ENCODE results near the gene CIB1.

Gene CIB1

DNA sequence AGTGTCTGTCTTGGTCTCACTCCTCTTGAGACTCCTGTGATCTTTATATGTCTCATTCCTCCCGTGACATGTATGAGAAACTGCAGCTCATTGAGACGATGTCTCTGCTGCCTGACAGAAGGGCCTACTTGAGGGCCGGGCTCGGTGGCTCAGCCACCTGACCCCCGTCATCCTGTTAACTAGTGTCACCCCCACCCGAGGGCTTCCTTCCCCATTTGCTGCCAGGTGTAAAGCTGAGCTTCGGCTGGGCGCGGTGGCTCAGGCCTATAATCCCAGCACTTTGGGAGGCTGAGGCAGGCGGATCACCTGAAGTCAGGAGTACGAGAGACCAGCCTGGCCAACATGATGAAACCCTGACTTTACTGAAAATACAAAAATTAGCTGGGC is 19.9 kb downstream of the CIB1 start:
- TF ChIP-seq, protein P1, sequence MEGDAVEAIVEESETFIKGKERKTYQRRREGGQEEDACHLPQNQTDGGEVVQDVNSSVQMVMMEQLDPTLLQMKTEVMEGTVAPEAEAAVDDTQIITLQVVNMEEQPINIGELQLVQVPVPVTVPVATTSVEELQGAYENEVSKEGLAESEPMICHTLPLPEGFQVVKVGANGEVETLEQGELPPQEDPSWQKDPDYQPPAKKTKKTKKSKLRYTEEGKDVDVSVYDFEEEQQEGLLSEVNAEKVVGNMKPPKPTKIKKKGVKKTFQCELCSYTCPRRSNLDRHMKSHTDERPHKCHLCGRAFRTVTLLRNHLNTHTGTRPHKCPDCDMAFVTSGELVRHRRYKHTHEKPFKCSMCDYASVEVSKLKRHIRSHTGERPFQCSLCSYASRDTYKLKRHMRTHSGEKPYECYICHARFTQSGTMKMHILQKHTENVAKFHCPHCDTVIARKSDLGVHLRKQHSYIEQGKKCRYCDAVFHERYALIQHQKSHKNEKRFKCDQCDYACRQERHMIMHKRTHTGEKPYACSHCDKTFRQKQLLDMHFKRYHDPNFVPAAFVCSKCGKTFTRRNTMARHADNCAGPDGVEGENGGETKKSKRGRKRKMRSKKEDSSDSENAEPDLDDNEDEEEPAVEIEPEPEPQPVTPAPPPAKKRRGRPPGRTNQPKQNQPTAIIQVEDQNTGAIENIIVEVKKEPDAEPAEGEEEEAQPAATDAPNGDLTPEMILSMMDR (IDR thresholded peaks at IDR 0.05; ENCODE audit: insufficient read depth, missing control alignments): no peak
- FAIRE-seq (no peak), DNase-seq (ENCODE audit: insufficient read length, low spot score) (no peak)

DNA sequence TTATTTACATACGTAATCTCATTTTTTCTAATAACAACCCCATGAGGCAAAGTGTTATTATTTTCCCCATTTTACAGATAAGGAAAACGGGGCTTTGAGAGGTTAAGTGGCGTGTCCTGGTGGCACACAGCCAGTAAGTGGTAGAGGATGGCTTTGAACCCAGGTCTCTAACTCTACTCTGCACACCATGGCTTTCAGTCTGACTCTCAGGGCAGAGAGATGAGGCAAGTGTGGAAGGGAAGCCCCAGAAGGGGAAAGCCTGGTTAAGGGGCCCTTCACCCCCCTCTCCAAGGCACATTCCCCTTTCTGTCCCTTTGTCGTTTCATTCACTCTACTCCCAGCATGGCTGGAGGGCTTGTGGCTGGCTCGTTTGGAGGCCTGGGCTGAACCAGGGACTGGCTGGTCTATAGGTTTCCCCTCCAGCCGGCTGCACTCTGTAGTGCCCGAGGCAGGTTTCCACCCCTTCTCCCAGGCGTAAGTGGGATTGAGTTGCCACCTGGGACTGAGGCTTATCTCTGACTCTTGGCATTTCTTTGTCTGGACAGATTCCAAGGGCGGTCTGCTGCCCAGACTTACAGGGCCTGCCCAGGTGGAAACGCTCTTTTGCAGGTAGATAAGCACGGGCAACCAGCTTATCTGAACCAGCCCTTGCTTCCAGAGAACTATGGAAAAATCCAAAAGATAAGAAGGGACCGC is 20.5 kb downstream of the CIB1 start:
- FAIRE-seq (no peak), DNase-seq (ENCODE audit: insufficient read length, low spot score) (peak; percentile 72)
- TF ChIP-seq, protein P1 (IDR thresholded peaks at IDR 0.05; ENCODE audit: insufficient read depth, missing control alignments): no peak

GRCh38 chr15:90212221-90213098 is 21.3 kb downstream of the CIB1 start:
- TF ChIP-seq, protein P1 (IDR thresholded peaks at IDR 0.05; ENCODE audit: insufficient read depth, missing control alignments): no peak
- DNase-seq (ENCODE audit: insufficient read length, low spot score) (no peak), FAIRE-seq (no peak)

DNA sequence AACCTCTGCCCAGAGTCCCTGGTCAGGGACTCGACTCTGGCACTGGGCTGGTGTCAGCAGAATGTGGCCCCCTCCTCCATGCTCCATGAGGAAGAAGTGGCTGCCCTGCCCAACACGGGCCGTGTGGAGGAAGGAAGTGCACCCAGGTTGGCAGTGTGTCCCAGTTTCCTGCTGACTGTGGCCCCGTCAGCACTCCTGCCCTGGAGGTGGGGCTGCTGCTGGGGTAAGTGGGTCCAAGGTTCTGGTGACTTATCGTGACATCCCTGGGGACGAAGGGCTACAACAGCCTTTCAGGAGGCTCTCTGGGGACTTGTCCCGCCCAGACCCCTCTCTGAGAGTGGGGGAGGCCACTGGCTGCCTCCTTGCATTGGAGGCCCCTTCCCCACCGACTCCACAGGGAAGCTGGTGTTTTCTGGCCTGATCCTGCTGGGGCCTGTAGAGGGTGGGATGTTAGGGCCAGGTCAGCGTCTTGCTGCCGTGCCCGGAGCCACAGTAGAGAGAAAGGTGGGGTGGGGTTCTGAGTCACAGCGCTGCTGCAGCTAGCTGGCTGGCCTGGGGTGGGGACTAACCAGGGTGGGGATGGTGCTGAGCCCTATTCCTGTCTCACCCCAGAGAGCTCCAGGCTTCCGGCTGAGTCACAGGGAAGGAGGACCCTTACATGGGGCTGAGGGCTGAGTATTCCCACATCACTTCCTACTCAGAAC is 22.1 kb downstream of the CIB1 start:
- FAIRE-seq (no peak), DNase-seq (ENCODE audit: insufficient read length, low spot score) (no peak)
- TF ChIP-seq, protein P1 (IDR thresholded peaks at IDR 0.05; ENCODE audit: insufficient read depth, missing control alignments): no peak

DNA sequence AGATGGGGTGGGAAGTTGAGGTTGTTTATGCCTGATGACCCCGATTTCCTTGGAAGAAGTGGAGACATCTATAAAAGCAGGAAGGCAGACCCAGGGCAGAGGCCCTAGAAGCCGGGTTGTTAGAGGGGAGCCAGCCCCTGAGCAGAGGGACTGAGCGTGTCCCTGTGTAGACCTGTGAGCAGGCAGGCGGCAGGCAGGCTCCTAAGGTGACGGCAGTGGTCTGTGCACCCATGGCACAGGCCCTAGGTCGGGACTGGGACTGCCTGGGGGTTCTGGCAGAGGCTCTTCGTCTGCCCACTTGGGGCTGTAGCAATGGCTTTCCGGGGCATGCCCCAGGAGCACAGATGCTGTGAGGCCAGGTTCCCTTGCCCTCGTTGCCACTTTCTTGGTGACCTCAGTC is 22.7 kb downstream of the CIB1 start:
- DNase-seq (ENCODE audit: insufficient read length, low spot score) (no peak), FAIRE-seq (no peak)
- TF ChIP-seq, protein P1 (IDR thresholded peaks at IDR 0.05; ENCODE audit: insufficient read depth, missing control alignments): no peak

DNA sequence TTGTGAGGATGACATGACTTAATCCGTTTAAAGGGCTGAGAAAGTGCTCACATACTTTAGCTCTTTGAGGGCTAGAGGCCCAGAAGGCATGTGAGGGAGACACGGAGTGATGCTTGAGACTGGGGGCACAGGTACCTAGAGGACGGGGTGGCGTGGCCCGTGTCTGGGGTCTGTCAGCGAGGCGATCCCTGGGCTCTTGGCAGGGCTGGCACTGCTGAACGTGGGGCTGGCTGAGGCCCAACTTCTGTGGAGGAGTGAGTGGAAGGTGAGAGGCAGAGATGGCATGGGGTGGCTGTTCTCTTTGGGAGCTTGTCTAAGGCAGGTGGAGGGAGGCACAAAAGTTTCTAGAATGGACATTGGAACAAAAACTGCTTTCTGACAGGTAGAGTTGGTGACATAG is 23.1 kb downstream of the CIB1 start:
- TF ChIP-seq, protein P1 (IDR thresholded peaks at IDR 0.05; ENCODE audit: insufficient read depth, missing control alignments): no peak
- no peak for FAIRE-seq

More for the DNA sequence above, 23.1 kb downstream of the CIB1 start:
- DNase-seq (ENCODE audit: insufficient read length, low spot score): no peak
